ENCODE results near the gene SETDB2.

Gene SETDB2, protein sequence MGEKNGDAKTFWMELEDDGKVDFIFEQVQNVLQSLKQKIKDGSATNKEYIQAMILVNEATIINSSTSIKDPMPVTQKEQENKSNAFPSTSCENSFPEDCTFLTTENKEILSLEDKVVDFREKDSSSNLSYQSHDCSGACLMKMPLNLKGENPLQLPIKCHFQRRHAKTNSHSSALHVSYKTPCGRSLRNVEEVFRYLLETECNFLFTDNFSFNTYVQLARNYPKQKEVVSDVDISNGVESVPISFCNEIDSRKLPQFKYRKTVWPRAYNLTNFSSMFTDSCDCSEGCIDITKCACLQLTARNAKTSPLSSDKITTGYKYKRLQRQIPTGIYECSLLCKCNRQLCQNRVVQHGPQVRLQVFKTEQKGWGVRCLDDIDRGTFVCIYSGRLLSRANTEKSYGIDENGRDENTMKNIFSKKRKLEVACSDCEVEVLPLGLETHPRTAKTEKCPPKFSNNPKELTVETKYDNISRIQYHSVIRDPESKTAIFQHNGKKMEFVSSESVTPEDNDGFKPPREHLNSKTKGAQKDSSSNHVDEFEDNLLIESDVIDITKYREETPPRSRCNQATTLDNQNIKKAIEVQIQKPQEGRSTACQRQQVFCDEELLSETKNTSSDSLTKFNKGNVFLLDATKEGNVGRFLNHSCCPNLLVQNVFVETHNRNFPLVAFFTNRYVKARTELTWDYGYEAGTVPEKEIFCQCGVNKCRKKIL

DNA sequence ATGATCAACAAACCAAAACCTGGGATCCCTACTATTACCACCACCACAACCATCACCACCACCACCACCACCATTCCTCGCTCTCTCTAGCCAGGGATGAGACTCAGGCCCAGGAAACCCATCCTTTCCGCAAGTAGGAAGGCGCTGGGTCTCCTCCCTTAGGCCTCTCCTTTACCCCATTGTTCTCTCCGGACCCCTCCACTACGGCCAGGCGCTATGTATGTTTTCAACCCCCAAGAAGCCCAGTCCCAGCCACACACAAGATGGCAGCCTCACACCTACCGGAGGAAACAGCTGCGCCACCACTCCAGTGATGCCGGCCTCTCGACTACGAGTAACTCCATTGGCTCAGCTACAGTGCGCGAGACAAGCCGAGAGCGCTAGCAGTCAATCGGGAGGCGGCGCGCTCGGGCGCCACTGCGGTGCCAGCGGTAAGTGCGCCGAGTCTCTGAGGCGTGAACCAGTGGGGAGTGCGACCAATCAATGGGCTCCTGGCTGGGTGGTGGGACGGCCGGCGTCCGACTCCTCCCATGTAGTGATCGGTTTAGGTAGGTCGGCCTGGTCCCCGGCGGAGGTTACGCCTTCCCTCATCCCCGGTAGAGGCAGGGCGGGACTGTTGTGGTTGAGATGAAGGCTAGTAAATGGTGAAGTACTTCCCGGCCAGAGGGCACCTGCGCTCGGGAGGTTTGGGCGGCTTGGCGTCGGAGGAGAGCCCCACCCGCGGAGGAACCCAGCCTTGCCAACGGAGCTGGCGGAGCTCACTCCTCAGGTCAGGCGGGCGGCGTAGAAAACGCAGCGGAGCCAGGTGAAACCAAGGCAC, at the start of gene SETDB2, which contains the start of gene CAB39L:
TSS of gene SETDB2 (plus strand) at position 571 of the 820 bp plus-strand sequence. CDS start 7,620 bp downstream, outside the sequence.
TSS of gene CAB39L (minus strand) at position 361 of the 820 bp plus-strand sequence. CDS start 61,154 bp downstream, outside the sequence.
- peak; percentile 91 for DNase-seq (ENCODE audit: low read depth)

DNA sequence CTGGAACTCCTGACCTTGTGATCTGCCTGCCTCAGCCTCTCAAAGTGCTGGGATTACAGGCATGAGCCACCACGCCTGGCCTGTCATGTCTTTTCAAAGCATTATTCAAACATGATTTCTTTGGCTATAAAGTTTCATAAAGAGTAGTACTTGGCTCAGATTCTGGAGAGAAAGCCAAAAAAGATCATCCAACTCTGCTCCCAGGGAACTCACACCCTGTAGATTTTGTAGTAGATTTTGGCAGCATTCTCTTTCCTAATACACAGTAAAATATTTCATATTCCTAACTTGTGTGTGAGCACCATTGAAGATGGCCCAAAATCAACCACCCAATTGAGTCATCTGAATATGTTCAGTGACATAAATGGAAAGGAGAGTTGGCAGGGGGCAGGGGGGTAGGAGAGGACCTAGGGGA, 48.6 kb upstream of the SETDB2 start:
- no peak for DNase-seq (ENCODE audit: low read depth)

DNA sequence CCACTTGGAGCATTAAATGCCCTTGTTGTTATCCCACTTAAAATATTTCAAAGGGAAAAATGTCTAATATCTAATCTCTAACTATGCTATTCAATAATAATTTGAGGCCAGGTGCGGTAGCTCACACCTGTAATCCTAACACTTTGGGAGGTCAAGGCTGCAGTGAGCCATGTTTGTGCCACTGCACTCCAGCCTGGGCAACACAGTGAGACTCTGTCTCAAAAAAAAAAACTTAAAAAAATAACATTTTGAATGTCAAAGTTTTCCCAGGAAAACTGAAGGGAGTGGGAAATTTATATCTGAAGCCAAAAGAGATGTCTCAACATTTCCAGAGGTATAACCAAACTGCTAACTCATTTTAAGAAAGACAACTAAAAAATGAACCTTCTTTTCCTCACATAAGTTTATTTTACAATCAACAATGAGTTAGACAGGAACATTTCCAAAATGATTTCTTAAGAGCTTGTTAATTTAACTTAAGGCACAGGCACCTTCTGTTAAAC, 48.1 kb upstream of the SETDB2 start:
- no peak for DNase-seq (ENCODE audit: low read depth)

DNA sequence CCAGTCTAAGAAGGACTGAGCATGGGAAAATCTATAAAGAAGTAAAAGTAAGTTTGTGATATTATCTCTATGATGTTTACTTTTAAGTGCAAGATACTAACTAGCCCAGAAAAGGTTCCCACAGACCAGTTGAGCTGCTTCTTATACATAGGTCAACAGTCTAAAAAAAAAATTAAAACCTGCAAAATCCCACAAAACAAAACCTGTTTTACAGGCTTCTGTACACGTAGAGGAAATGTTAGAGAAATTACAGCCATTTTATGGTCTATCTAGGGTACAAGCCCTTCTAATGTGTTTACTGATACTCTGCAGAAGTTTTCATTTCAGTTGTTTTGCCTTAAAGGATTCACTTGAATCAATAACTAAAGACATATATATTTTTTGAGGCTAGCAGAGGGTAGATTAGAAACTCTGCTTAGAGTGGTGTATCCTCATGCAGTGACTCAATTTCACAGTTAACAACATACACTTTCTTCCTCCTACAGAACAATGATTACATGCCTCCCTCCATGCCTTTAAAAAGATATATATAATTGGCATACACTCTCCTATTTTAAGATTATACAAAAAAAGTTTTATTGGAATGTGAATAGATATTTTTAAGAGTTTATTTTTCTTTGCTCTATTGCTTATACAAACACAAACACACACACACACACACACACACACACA, 44.1 kb upstream of the SETDB2 start:
- no peak for DNase-seq (ENCODE audit: low read depth)

DNA sequence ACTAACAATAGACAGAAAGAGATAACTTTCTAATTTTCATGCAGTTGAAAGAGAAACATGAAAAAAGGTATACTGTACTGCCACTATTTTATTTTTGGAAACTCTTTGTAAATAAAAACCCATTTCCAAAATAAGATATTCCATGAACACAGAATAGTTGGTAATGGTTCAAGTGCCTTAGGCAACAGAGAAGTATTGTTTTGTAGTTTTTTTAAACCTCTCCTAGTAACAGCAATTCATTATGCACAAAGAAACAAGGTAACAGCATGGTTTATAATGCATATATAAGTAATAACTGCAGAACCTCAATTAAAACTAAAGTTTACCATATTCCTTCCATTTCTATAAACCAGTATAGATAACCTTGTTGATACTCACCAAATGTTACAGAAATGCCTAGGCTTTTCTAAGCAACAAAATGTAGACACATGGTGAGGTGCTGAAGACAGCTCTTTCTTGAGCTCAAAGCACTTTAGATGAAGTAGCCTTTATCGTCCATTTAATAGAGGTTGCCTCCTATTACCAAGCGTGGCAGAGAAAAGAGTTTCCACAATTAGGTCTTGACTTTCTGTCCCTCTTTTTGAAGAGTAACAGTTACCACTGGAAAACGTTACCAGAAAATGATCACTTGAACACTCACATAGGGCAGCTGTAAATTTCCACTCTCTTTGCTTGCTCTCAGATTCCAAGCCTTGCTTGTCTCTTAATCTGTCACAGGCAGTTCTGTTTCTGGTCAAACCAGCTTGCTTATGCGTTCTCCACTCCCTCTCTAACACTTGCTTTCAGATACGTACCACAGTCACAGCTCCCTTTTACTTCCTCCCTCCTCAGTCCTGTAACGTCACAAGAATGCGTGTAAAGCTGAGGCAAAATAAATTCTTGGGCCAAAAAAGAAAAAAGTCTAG, 43.1 kb upstream of the SETDB2 start:
- no peak for DNase-seq (ENCODE audit: low read depth)

DNA sequence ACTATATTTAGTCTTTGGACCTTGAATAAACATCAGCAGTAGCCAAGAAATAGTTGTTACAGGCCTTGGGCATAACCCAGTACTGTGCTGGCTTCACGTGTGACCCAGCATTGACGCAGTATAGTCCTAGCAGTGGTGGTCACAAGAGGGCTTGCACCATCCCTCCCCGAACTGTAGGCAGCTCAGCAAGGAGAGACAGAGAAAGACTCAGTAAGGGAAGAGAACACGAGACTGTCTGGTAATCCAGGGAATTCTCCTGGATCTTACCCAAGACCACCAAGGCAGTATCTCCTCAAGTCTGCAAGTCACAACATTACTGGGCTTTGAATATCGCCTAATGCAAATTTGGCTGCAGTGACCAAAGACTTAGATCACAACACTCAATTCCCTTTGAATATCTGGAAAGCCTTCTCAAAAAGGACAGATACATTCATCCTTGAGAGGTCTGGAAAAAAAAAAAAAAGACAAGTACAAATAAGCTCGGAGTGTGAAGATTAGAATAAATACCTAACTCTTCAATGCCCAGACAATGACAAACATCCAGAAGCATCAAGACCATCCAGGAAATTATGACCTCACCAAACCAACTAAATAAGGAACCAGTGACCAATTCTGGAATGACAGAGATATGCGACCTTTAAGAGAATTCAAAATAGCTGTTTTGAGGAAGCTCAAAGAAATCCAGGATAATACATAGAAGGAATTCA, 39.9 kb upstream of the SETDB2 start:
- no peak for DNase-seq (ENCODE audit: low read depth)

DNA sequence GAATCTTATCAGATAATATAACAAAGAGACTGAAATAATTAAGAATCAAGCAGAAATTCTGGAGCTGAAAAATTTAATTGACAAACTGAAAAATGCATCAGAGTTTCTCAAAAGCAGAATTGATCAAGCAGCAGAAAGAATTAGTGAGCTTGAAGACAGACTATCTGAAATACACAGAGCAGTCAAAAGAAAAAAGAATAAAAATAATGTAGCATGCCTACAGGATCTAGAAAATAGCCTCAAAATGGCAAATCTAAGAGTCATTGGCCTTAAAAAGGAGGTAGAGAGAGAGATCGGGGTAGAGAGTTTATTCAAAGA, 39.4 kb upstream of the SETDB2 start:
- DNase-seq (ENCODE audit: low read depth): no peak

DNA sequence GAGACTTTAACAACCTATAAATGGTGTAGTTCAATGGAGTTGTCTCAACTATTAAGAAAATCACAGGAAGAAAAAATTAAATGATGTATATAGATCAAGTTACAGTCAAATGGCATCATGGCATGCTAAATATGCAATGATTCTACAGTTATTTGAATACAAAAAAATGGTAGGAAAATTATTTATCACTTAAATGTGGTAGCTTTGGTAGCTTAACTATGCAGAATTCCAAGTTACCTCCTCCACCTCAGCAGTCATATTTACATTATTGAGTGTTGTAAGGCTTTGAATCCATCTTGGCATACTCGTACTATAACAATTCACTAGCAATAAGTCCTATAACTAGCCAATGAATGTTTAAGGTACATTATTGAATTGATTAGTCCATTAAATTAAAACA, 37.0 kb upstream of the SETDB2 start:
- no peak for DNase-seq (ENCODE audit: low read depth)

DNA sequence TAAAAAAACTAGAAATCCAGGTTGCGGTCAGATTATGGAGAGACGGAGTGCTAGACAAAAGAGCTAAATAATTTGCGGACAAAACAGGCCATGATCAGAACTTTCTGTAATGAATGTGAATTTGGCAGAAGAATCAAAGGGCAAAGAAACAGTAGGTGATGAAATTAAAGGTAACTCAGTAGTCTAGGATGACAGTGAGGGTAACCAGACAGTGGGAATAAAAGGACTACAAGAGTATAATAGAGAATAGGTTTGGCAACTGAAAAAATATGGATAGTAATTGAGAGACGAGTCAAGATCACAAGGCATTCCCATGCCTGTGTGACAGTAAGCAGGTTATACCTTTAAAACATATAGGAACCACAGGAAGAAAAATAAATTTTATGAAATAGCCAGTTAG, 36.1 kb upstream of the SETDB2 start:
- DNase-seq (ENCODE audit: low read depth): no peak

DNA sequence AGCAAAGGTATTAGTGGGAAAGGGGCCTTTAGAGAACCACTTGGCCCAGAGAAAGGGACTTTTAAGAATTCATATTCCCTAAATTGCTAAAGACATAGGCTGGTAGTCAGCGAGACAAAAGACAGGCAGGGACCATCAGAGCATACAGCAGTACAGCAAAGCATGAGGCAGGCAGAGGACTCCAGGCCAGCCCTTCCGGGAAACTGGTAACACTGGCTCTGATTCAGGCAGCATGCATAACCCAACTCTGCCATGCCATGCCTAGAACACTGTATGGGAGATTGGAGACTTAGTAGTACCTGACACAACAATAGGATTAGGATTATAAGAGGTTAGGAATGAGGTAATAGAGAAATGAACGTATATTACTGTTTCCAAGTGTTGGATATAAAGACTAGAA, 35.1 kb upstream of the SETDB2 start:
- no peak for DNase-seq (ENCODE audit: low read depth)

DNA sequence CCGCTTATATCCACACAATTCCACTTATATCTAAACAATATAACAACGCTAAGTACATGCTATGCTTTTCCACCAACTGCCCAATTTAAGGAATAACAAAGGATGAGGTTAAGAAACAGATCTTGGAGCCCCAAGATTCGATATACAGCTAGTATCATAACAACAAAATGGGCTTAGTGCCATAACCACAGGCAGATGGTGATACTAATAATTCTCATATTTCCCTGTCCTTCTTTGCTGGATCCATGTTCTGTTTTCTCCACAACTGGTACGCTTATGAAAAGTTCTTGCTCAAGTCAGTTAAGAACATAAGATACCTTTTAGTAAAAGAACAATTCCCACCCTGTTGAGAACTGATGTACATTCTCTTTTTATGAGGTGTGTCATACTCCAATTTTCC, 34.1 kb upstream of the SETDB2 start:
- DNase-seq (ENCODE audit: low read depth): no peak

DNA sequence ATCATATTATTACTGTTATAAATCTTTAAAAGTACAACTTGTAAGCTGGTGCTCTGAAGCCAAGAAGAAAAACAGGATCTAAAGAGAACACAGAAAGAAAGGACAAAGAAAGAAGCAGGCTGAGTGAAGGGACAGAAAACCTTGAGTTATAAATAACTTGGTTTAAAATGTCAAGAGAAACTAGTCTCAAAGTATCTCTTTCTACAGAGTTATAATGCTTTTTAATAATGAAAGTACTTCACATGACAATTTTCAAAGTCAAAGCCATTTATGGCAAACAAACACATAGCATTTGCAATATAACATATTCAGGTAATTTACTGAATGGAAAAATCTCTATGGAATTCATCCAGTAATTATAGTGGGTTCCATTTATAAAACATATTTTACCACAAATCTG, 33.6 kb upstream of the SETDB2 start:
- no peak for DNase-seq (ENCODE audit: low read depth)

DNA sequence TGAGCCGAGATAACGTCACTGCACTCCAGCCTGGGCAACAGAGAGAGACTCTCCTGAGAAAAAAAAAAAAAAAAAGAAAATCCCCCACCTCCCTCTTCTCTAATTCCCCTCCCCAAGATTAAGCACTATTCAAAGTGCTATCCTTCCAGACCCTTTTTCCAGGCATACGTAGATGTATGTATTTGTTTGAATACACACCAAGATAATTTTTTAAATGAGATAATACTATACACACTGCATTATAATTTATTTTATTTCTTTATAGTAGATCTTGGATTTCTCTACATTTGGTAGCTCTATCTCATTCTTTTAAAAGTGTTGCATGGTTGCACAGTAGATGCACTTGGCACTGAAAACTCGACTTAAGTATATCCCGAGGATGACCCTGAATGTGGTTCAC, 32.7 kb upstream of the SETDB2 start:
- no peak for DNase-seq (ENCODE audit: low read depth)

DNA sequence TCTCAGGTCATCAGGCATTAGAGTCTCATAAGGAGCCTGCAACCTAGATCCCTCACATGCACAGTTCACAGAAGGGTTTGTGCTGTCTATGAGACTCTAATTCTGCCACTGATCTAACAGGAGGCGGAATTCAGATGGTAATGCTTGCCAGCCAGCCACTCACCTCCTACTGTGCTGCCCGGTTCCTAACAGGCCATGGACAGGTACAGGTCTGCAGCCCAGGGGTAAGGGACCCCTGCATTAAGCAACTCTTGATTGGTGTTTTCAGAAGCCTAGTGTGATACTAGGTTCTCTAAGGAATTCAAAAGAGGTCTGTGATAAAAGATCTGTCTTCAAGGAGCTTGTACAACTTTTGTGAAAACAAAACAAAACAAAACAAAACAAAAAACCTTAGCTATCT, 31.3 kb upstream of the SETDB2 start:
- no peak for DNase-seq (ENCODE audit: low read depth)

DNA sequence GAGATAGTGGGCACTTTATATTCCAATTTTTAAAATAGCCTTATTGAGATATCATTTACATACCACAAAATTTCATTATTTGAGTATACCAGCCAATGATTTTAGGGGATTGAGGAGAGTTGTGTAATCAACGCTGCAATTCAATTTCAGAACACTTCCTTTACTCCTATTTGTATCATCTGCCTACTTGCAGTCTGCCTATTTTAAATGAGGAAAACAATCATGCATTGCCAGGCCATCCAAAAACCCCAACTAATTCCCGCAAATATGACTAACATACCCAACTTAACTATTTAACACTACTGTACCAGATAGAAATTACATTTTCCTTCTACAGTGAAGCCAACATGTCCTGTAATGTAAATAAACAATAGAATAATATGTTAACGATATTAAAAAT, 26.9 kb upstream of the SETDB2 start:
- no peak for DNase-seq (ENCODE audit: low read depth)

DNA sequence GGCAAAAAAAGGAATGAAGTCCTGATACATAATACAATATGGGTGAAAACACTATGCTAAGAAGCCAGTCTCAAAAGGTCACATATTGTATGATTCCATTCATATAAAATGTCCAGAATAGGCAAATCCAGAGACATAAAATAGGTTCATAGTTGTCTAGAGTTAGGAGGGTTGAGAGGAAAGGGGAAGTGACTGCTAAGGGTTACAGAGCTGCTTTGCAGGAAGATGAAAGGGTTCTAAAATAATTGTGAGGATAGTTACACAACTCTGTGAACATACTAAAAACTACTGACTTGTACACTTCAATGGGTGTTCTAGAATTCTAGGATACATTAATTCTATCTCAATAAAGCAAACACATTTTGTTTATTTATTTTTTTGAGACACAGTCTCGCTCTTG, 25.9 kb upstream of the SETDB2 start:
- DNase-seq (ENCODE audit: low read depth): no peak

DNA sequence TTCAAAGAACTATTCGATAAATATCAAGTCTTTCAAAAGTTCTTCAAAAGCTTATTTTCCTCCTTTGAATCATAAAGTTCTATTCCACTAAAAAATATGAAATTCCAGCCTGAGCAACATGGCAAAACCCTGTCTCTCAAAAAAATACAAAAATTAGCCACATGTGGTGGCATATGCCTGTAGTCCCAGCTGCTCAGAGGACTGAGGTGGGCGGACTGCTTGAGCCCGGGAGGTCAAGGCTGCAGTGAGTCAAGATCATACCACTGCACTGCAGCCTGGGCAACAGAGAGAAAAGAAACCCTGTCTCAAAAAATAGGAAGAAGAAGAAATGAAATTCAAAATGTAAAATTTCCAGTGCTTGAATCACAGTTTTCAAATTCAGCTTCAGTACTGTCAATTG, 24.8 kb upstream of the SETDB2 start:
- DNase-seq (ENCODE audit: low read depth): no peak

DNA sequence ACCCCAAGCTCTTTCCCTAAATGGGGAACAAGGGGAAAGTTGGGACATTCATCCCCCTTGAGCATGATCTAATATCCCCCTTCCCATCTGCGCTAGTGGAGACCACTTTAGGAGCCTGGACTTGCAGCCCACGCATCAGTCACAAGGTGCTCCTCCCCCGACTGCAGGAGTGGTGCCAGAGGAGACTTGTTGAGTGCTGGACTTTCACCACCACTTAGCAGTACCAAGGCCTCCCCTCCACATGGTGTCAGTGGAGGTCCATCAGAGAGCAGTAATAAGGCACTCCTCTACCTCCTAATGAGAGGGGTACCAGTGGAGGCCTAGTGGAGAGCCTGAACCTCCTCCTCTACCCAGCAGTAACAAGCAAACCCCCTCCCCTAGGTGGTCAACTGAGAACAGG, 22.7 kb upstream of the SETDB2 start:
- DNase-seq (ENCODE audit: low read depth): no peak

DNA sequence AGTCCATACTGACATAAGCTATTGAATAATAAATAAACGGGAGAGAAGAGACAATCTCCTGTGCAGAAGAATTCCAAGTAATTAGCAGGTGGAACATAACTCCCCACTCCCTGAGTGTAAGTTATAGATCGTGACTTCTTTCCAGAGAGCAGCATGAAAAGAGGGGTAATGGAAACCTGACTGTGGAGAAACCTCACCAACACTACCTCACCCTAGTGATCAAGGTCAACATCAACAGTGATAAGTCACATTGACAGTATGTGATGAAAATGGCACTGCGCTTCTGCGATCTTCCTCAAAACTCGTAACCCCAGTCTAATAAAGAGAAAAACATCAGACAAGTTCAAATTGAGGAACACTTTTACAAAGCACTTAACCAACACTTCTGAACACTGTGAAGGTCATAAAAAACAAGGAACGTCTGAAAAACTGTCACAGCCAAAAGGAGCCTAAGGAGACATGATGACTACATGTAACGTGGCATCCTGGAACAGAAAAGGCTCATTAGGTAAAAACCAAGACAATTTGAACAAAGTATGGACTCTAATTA, 20.0 kb upstream of the SETDB2 start:
- DNase-seq (ENCODE audit: low read depth): no peak

Measured in stimulated activated CD8-positive, alpha-beta memory T cell treated with anti-CD3 and anti-CD28 coated beads, Interleukin-15, amount 100 ng/mL, for 24 hours (primary cell).